Measurements from ENCODE around the gene CYB5D1. TPM values are rescaled to one million over a fixed set of nuclear protein-coding genes. Genes with fewer than 3 reads are reported as not detected.

The CYB5D1 gene
- total RNA-seq, 1 donor from 2014 or later = 4.4 TPM

GRCh38 chr17:7844292-7845154, 13.3 kb upstream of the CYB5D1 start:
- peak in 1 of 2 donors; percentile 65 for TF ChIP-seq POLR2A (IDR thresholded peaks at IDR 0.05)
- peak; percentile 92 to 95 for TF ChIP-seq POLR2AphosphoS5 (IDR thresholded peaks at IDR 0.05; ENCODE audit: insufficient read depth in 1 of 2, low read depth in 1 of 2)
- no peak for TF ChIP-seq CTCF (IDR thresholded peaks at IDR 0.05)
- Histone ChIP-seq H3K36me3 (peaks cover 0 to 37% of the 10 kb centered on the region in 2 donors), H3K4me3 (peak overlapping the region; percentile 58 to 69), H3K4me1 (peaks cover 54% of the 10 kb centered on the region), H3K27me3 (no peaks in the 10 kb centered on the region), H3K9me3 (no peaks in the 10 kb centered on the region), H3K27ac (peak overlapping the region; percentile 99)
- intact Hi-C loops (cut with DNase I) = loop anchor here (5.0 kb wide), 1 partner anchor 267 kb away; the partner anchor contains the start of gene CD68
- peak in 1 of 2 donors; percentile 98 for DNase-seq (ENCODE audit: extremely low spot score in 2 of 2)

DNA sequence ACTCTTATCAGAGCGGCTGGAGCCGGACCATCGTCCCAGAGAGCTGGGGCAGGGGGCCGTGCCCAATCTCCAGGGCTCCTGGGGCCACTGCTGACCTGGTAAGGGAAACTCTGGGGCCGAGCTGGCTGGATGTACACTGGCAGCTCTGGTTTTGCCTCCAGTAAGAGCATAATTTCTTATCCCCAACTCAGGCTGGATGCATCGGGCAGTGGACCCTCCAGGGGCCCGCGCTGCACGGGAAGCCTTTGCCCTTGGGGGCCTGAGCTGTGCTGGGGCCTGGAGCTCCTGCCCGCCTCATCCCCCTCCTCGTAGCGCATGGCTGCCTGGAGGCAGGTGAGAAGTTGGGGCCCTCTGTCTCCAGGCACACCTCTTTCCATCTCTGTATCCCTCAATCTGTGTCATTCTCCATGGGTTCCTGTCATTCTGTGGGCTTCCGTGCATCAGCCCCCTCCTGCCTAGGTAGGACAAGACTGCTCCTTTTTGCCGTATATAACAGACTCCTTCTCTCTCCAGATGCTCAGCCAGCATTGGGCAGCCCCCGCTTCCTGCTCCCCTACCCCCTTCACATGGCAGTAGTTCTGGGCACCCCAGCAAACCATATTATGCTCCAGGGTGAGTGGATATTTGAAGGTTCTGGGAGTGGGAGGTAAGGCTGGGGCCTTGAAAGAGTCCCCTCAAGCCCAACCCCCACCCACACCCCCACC, 12.3 kb upstream of the CYB5D1 start:
- Histone ChIP-seq H3K36me3 (peaks cover 0 to 44% of the 10 kb centered on the region in 2 donors), H3K4me3 (peak overlapping the region; percentile 58 to 69), H3K4me1 (peaks cover 44% of the 10 kb centered on the region), H3K27me3 (no peaks in the 10 kb centered on the region), H3K27ac (peak overlapping the region; percentile 99), H3K9me3 (no peaks in the 10 kb centered on the region)
- no peak for DNase-seq (ENCODE audit: extremely low spot score in 2 of 2)
- intact Hi-C loops (cut with DNase I) = no loop called here
- no peak for TF ChIP-seq POLR2AphosphoS5 (IDR thresholded peaks at IDR 0.05; ENCODE audit: insufficient read depth in 1 of 2, low read depth in 1 of 2)
- TF ChIP-seq CTCF (IDR thresholded peaks at IDR 0.05) = no peak
- TF ChIP-seq POLR2A (IDR thresholded peaks at IDR 0.05) = no peak

DNA sequence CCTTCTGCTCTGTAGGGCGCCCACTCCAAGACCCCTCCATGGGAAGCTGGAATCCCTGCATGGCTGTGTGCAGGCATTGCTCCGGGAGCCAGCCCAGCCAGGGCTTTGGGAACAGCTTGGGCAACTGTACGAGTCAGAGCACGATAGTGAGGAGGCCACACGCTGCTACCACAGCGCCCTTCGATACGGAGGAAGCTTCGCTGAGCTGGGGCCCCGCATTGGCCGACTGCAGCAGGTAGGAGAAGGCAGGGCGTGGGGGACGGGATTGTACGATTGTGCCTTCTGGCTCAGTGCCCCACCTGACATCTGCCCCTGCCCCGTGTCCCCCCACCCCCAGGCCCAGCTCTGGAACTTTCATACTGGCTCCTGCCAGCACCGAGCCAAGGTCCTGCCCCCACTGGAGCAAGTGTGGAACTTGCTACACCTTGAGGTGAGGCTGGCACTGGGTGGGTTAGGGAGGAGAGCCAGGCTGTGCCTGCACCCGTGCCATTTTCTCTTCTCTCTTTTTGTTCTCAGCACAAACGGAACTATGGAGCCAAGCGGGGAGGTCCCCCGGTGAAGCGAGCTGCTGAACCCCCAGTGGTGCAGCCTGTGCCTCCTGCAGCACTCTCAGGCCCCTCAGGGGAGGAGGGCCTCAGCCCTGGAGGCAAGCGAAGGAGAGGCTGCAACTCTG, 11.6 kb upstream of the CYB5D1 start:
- H3K4me3 ChIP-seq = no peak overlapping the region
- H3K9me3 ChIP-seq = no peaks in the 10 kb centered on the region
- TF ChIP-seq POLR2A (IDR thresholded peaks at IDR 0.05) (no peak), CTCF (IDR thresholded peaks at IDR 0.05) (no peak), POLR2AphosphoS5 (IDR thresholded peaks at IDR 0.05; ENCODE audit: insufficient read depth in 1 of 2, low read depth in 1 of 2) (no peak)
- intact Hi-C loops (cut with DNase I) = no loop called here
- no peaks in the 10 kb centered on the region for H3K27me3 ChIP-seq
- no peak for DNase-seq (ENCODE audit: extremely low spot score in 2 of 2)
- peaks cover 0 to 44% of the 10 kb centered on the region in 2 donors for H3K36me3 ChIP-seq
- H3K27ac ChIP-seq = no peak overlapping the region
- peaks cover 38% of the 10 kb centered on the region for H3K4me1 ChIP-seq

GRCh38 chr17:7846765-7847661, 10.8 kb upstream of the CYB5D1 start:
- no peaks in the 10 kb centered on the region for H3K9me3 ChIP-seq
- peaks cover 43% of the 10 kb centered on the region for H3K4me1 ChIP-seq
- no peak overlapping the region for H3K4me3 ChIP-seq
- no peak overlapping the region for H3K27ac ChIP-seq
- no peak for DNase-seq (ENCODE audit: extremely low spot score in 2 of 2)
- H3K27me3 ChIP-seq = no peaks in the 10 kb centered on the region
- TF ChIP-seq POLR2A (IDR thresholded peaks at IDR 0.05) (no peak), POLR2AphosphoS5 (IDR thresholded peaks at IDR 0.05; ENCODE audit: insufficient read depth in 1 of 2, low read depth in 1 of 2) (no peak), CTCF (IDR thresholded peaks at IDR 0.05) (no peak)
- intact Hi-C loops (cut with DNase I) = no loop called here
- H3K36me3 ChIP-seq = peaks cover 0 to 44% of the 10 kb centered on the region in 2 donors

Data from vagina (tissue), 2 donors.